Measurements from ENCODE around the gene R3HCC1L. TPM values are rescaled to one million over a fixed set of nuclear protein-coding genes. Genes with fewer than 3 reads are reported as not detected.
"Not testable (repeated sequence)": the region's sequence is repeated elsewhere in the genome, so short reads cannot be mapped to it uniquely, and the experiment has no call there.

Gene R3HCC1L
- total and polyA plus RNA-seq, 10 of the 15 experiments (the other 5 are each of a cell fraction or from before 2014, with no cell fraction given): 11.3 to 20.3 (median 15.3) TPM

DNA sequence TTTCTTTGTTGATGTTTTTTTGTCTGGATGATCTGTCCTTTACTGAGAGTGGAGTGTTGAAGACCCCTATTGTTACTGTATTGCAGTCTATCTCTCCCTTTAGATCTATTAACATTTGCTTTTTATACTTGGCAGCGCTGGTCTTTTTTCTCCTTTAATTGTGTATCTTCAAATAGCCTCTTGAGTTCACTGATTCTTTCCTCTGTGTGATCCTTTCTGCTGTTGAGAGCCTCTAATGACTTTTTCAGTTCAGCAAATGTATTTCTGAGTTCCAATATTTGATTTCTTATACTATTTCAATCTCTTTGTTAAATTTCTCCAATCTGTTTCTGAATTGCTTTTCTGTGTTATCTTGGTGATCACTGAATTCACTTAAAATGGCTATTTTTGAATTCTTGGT lies 15.4 kb downstream of the R3HCC1L start (continued):
- TF ChIP-seq SKIL (IDR thresholded peaks at IDR 0.05; ENCODE audit: low read depth, poor library complexity, severe bottlenecking) (no peak), HDGF (IDR thresholded peaks at IDR 0.05) (no peak), BHLHE40 (IDR thresholded peaks at IDR 0.05; ENCODE audit: borderline replicate concordance in 1 of 2, low read depth in 2 of 2, low read length in 1 of 2) (no peak), EED (IDR thresholded peaks at IDR 0.05; ENCODE audit: low read depth) (no peak), FOS (IDR thresholded peaks at IDR 0.05; ENCODE audit: borderline replicate concordance, extremely low read depth, insufficient read length) (no peak), SRF (IDR thresholded peaks at IDR 0.05; ENCODE audit: low read depth in 2 of 2, low read length in 2 of 2) (no peak)

DNA sequence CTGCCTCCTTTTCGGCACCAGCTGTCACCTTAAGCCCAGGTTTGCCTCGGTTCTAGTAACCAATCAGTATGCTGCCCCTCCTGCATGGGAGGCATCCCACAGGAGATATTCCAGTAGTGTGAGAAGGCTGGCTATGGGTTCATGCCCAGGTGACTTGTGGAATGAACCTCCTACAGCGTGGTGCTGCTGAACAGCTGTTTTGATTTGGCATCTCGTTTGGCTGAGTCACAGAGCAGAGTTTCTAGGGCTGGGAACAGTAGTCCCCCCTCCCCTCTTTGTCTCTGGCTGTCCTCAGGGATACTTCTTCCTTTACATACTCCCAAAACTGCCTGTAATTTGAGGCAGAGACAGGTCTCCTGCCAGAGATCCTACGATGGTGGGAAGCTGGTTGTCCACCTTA lies 16.1 kb downstream of the R3HCC1L start:
- in situ Hi-C loops (cut with MboI) (no loop called here), intact Hi-C loops (cut with micrococcal nuclease; ENCODE audit: unreplicated experiment) (no loop called here)
- RAD21 ChIA-PET (ENCODE audit: unreplicated experiment): no interaction called here
- BruUV-seq (replicated peaks): no TSS peak
- H3K9me3 ChIP-seq (replicated peaks; ENCODE audit: control insufficient read depth, insufficient read depth, low read length): peaks cover 13% of the 10 kb centered on the region
- ATAC-seq (no peak), FAIRE-seq (no peak), DNase-seq (ENCODE audit: low read depth, low spot score) (no peak)
- 78% methylated on average over 3 of the region's 5 CpGs for WGBS (ENCODE audit: insufficient coverage, insufficient replicate concordance, low lambda C conversion rate, missing lambda C conversion rate)
- CTCF ChIA-PET: no interaction called here
- SMC1A ChIA-PET (ENCODE audit: uncharacterized antibody, unreplicated experiment): interaction anchor here (1.1 kb wide), 1 partner anchor 18 kb away, joined by 3 read pairs; no protein-coding TSS in a partner anchor
- no peak overlapping the region for H3K27ac ChIP-seq (ENCODE audit: control insufficient read depth, insufficient read depth)
- H3K4me1 ChIP-seq (ENCODE audit: control insufficient read depth, insufficient read depth, low read length): no peaks in the 10 kb centered on the region
- peaks cover 1 to 4% of the 10 kb centered on the region in 2 experiments; a peak in 3 of 4 replicates for H3K36me3 ChIP-seq (ENCODE audit: control insufficient read depth in 2 of 2, insufficient read depth in 2 of 2, low read length in 1 of 2)
- no peak overlapping the region for H3K9ac ChIP-seq (ENCODE audit: control insufficient read depth, insufficient read depth, low read length)
- TF ChIP-seq KDM1A (IDR thresholded peaks at IDR 0.05; ENCODE audit: borderline replicate concordance): no peak
- TF ChIP-seq, protein P1, sequence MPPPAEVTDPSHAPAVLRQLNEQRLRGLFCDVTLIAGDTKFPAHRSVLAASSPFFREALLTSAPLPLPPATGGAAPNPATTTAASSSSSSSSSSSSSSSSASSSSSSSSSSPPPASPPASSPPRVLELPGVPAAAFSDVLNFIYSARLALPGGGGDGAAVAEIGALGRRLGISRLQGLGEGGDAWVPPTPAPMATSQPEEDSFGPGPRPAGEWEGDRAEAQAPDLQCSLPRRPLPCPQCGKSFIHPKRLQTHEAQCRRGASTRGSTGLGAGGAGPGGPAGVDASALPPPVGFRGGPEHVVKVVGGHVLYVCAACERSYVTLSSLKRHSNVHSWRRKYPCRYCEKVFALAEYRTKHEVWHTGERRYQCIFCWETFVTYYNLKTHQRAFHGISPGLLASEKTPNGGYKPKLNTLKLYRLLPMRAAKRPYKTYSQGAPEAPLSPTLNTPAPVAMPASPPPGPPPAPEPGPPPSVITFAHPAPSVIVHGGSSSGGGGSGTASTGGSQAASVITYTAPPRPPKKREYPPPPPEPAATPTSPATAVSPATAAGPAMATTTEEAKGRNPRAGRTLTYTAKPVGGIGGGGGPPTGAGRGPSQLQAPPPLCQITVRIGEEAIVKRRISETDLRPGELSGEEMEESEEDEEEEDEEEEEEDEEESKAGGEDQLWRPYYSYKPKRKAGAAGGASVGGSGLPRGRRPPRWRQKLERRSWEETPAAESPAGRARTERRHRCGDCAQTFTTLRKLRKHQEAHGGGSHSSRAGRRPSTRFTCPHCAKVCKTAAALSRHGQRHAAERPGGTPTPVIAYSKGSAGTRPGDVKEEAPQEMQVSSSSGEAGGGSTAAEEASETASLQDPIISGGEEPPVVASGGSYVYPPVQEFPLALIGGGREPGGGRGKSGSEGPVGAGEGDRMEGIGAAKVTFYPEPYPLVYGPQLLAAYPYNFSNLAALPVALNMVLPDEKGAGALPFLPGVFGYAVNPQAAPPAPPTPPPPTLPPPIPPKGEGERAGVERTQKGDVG (CRISPR knock-in tag; IDR thresholded peaks at IDR 0.05): no peak
- POLR2A ChIA-PET: no interaction called here
- peaks cover 21% of the 10 kb centered on the region for H3K79me2 ChIP-seq (ENCODE audit: control insufficient read depth, insufficient read depth, low read length)
- H2AFZ ChIP-seq (ENCODE audit: control insufficient read depth, low read depth, low read length): no peak overlapping the region
- no peaks in the 10 kb centered on the region for H4K20me1 ChIP-seq (ENCODE audit: control insufficient read depth, insufficient read depth)
- no peaks in the 10 kb centered on the region for H3K27me3 ChIP-seq (replicated peaks in 1 of 2; ENCODE audit: control insufficient read depth in 2 of 2, insufficient read depth in 2 of 2, low read length in 1 of 2)
- no peak overlapping the region for H3K4me2 ChIP-seq (ENCODE audit: control insufficient read depth, insufficient read depth)
- H3K4me3 ChIP-seq: no peak overlapping the region

DNA sequence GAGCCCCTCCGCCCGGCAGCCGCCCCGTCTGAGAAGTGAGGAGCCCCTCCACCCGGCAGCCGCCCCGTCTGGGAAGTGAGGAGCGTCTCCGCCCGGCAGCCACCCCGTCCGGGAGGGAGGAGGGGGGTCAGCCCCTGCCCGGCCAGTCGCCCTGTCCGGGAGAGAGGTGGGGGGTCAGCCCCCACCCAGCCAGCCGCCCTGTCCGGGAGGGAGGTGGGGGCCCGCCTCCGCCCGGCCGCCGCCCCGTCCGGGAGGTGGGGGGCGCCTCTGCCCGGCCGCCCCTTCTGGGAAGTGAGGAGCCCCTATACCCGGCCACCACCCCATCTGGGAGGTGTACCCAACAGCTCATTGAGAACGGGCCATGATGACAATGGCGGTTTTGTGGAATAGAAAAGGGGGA lies 18.3 kb downstream of the R3HCC1L start:
- H3K9ac ChIP-seq (ENCODE audit: control insufficient read depth, insufficient read depth, low read length); H3K4me3 ChIP-seq; DNase-seq (ENCODE audit: low read depth, low spot score); intact Hi-C loops (cut with micrococcal nuclease; ENCODE audit: unreplicated experiment); H3K27me3 ChIP-seq (replicated peaks in 1 of 2; ENCODE audit: control insufficient read depth in 2 of 2, insufficient read depth in 2 of 2, low read length in 1 of 2); POLR2A ChIA-PET; in situ Hi-C loops (cut with MboI); H2AFZ ChIP-seq (ENCODE audit: control insufficient read depth, low read depth, low read length); H3K27ac ChIP-seq (ENCODE audit: control insufficient read depth, insufficient read depth); ATAC-seq; BruUV-seq (replicated peaks); H3K4me2 ChIP-seq (ENCODE audit: control insufficient read depth, insufficient read depth); FAIRE-seq; H3K4me1 ChIP-seq (ENCODE audit: control insufficient read depth, insufficient read depth, low read length); CTCF ChIA-PET; RAD21 ChIA-PET (ENCODE audit: unreplicated experiment); SMC1A ChIA-PET (ENCODE audit: uncharacterized antibody, unreplicated experiment); H4K20me1 ChIP-seq (ENCODE audit: control insufficient read depth, insufficient read depth): not testable (repeated sequence)
- 67% methylated on average over 2 of the region's 30 CpGs for whole genome bisulfite sequencing (ENCODE audit: insufficient coverage, insufficient replicate concordance, low lambda C conversion rate, missing lambda C conversion rate)
- peaks cover 11% of the 10 kb centered on the region for H3K9me3 ChIP-seq (replicated peaks; ENCODE audit: control insufficient read depth, insufficient read depth, low read length)
- H3K36me3 ChIP-seq (ENCODE audit: control insufficient read depth in 2 of 2, insufficient read depth in 2 of 2, low read length in 1 of 2): peaks cover 1 to 11% of the 10 kb centered on the region in 2 experiments
- H3K79me2 ChIP-seq (ENCODE audit: control insufficient read depth, insufficient read depth, low read length): peaks cover 17% of the 10 kb centered on the region
